WI38 (cell line): ENCODE data around the gene MICAL2.

Experiments
- H3K4me3 ChIP-seq: 2 replicates; pipeline ENCODE4 v1.5.1; 2011; ENCODE audit warnings: low read depth, mild to moderate bottlenecking, control low read depth, low read length
- TF ChIP-seq, protein P1 (sequence below): IDR thresholded peaks from 2 replicates; pipeline ENCODE4 v1.5.1; 2012; ENCODE audit warnings: low read depth, mild to moderate bottlenecking, control low read depth, low read length

The MICAL2 gene

DNA sequence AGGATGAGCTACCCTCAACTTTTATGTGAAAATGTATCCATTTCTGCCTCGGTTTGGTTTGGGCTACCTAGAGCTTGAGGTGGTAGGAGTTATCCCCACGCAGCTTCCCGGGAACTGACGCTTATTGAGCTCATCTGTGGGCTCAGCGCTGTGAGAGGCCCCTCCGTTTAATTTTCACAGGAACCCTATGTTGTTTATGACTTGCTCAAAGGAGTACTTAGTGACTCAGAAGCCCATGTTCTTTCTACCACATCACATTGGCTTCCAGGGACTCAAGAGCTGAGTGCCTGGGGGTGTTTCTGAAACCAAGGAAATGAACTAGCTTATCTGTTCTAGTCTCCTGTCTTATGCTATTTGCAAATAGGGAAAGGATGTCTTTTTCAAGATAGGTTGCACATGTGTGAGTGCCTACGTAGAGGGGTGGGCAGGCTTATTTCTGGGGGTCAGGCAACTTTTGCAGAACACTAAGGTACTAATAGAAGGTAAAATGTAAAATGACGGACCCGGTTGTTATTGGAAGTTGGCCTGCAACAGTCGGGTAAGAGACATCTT, 40.5 kb downstream of the MICAL2 start:
- TF ChIP-seq, protein P1, sequence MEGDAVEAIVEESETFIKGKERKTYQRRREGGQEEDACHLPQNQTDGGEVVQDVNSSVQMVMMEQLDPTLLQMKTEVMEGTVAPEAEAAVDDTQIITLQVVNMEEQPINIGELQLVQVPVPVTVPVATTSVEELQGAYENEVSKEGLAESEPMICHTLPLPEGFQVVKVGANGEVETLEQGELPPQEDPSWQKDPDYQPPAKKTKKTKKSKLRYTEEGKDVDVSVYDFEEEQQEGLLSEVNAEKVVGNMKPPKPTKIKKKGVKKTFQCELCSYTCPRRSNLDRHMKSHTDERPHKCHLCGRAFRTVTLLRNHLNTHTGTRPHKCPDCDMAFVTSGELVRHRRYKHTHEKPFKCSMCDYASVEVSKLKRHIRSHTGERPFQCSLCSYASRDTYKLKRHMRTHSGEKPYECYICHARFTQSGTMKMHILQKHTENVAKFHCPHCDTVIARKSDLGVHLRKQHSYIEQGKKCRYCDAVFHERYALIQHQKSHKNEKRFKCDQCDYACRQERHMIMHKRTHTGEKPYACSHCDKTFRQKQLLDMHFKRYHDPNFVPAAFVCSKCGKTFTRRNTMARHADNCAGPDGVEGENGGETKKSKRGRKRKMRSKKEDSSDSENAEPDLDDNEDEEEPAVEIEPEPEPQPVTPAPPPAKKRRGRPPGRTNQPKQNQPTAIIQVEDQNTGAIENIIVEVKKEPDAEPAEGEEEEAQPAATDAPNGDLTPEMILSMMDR, result no peak
- H3K4me3 ChIP-seq, result no peak overlapping the region

DNA sequence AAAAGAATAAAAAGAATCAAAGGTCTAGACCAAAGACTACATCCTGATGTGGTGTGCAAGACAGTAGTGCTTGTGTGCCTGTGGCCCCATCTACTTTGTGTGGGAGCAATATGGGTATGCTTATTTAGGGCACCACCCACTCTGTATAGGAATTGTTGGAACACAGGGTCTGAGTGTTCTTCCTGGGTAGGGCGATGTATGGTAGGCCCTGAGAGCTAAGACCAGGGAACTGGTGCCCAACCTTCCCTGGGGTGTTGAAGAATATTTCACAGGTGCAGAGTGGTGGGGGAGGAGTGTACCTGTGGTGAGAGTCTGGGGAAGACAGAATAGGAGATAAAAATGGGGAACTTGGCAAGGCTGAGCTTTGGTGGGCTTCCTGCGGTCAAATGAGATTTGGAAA, 41.9 kb downstream of the MICAL2 start:
- H3K4me3 ChIP-seq, result no peak overlapping the region
- TF ChIP-seq, protein P1, result no peak

DNA sequence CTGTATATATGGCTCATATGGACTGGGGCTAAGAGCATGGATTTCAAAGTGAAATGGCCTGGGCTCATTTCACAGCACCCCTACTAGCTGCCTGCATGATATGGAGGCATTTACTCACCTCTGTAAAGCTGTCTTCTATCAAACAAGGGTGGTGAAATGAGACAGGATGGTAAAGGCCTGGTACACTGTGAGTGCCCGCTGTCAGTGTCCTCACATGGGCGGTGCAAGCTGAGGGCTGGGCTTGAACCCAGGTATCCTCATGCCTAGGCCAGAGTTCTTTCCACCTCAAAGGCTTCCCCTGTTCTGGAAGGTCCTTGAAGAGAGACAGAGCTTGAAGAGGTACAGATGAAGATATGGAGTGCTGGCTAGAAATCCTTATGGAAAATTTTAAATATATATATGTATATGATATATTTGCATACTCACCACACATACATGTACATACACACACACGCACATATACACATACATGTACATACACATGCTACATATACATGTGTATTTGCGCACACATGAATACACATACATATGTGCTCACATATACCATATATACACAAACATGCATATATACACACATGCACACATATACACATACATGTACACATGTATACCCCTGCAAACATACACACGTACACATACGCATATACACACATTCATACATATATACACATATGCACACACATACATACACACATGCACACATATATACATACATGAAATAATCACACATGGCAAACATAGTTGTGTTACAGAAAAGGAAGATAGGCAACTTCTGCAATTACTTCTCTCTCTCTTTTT, 44.7 kb downstream of the MICAL2 start:
- H3K4me3 ChIP-seq, result no peak overlapping the region
- TF ChIP-seq, protein P1, result no peak

DNA sequence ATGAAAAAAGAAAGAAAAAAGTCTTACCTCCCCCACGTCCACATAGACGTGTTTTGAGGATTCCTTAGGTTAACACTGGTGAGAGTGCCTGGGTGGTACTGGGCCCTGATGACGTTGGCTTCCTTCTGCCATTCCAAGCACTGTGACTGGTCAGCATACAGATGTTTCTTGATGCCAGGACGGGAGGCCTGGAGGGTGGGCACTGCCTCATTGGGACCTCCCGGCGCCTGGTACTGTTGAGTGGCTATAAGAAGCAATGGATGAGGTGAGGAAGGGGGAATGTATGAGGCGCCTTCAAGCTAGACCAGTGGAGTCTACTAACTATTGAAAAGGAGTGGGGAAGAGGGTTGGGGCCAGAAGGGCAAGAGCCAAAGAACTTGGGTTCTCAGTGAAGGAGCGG, 45.3 kb downstream of the MICAL2 start:
- TF ChIP-seq, protein P1, result no peak
- H3K4me3 ChIP-seq, result no peak overlapping the region

DNA sequence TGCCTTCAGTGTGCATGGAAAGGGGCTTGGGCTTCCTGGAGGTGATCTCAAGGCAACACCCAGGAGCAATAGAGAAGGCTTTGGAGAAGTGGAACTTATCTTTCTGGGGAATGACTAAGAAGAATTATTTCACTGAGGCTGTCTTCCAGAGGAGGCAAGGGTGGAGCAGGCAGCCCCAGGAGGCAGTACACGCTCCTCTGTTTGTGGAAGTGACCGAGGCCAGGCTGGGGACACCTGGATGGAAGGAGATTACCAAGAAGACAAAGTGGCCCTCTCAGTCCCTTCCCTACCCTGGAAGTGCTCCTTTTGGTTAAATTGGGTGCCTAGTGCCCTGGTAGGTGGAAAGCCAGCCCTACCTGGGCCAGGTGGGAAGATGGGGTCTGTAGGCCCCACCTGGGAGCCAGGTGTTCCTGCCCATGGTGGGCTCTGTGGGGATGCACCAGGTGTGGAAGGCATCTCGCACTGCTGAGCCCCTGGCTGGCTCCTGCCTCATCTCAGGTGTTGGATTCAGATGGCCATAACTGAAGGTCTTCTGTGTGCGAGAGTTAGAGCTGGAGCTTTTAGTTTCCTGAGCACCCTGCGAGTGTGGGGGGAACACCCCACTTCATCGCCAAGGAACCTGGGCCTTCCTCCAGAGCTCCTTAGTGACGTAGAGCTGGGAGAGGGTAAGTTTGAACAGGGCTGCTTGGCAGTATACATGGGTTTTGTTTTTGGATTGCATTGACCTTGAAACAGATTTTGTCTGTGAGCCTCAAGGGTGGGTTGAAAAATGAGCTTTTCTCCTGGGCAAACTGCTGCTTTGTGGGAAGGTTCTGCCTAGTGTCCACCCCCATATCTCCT, 46.1 kb downstream of the MICAL2 start:
- TF ChIP-seq, protein P1, result no peak
- H3K4me3 ChIP-seq, result no peak overlapping the region

DNA sequence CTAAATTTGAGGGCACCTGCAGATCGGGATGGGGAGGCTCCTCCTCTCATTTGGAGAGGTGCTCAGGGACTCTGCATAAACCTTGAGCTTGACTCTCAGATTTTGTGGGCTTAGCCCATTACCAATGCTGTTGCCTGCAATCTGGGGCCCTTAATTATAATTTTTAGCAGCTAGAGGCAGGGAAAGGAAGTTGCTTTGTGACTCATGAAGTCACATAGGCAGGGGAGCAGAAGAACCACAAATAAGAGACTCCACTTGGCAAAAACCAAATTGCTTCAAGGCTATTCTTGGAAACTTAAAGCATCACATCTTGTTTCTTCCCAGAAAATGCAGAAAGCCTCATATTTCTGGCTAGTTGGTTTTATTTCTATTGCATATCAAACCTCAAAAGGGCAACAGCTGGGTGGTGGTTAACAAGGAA, 46.9 kb downstream of the MICAL2 start:
- no peak overlapping the region for H3K4me3 ChIP-seq
- TF ChIP-seq, protein P1, result no peak
